Upper lobe of left lung (tissue), 6 donors: ENCODE measurements around the gene CNNM4. TPM values are rescaled to one million over a fixed set of nuclear protein-coding genes. Genes with fewer than 3 reads are reported as not detected.

ENCODE experiments used
- ATAC-seq, 2 donors: fragments of 200-7000 bp; cut with Tn5 transposase; one replicate each; pipeline ENCODE4 v1.9.1; 2022; ENCODE audit warnings: mild to moderate bottlenecking in 2 of 2, moderate library complexity in 2 of 2; ENCODE audit not compliant: low FRiP score in 2 of 2
- DNase-seq, 2 donors: peaks; one replicate each; pipeline ENCODE4 v3.0.0-alpha.2; 2019 to 2020
- H3K27ac ChIP-seq, 4 donors: fragments of 200-600 bp; sonication (generic); one replicate each; pipeline ENCODE4 v1.5.1; 2016 to 2019
- H3K27me3 ChIP-seq, 4 donors: fragments of 200-600 bp; sonication (generic); one replicate each; pipeline ENCODE4 v1.5.1; 2017 to 2019
- H3K36me3 ChIP-seq, 4 donors: fragments of 200-600 bp; sonication (generic); one replicate each; pipeline ENCODE4 v1.5.1; 2016 to 2019
- H3K4me1 ChIP-seq, 4 donors: fragments of 200-600 bp; sonication (generic); one replicate each; pipeline ENCODE4 v1.5.1; 2018 to 2019
- H3K4me3 ChIP-seq, 4 donors: fragments of 200-600 bp; sonication (generic); one replicate each; pipeline ENCODE4 v1.5.1; 2017 to 2019; ENCODE audit warnings: mild to moderate bottlenecking in 2 of 4, moderate library complexity in 1 of 4
- H3K9me3 ChIP-seq, 4 donors: fragments of 200-600 bp; sonication (generic); one replicate each; pipeline ENCODE4 v1.5.1; 2018 to 2019
- EP300 ChIP-seq, 4 donors: sonication (generic); formaldehyde crosslinking; IDR thresholded peaks; one replicate each; pipeline ENCODE4 v1.5.1; 2017; ENCODE audit warnings: antibody characterized with exemption in 4 of 4, control low read depth in 2 of 4
- POLR2A ChIP-seq, 4 donors: fragments of 450-650 bp; IDR thresholded peaks; one replicate each; pipeline ENCODE4 v1.5.1; 2016 to 2017; ENCODE audit warnings: antibody characterized with exemption in 4 of 4, mild to moderate bottlenecking in 2 of 4
- POLR2AphosphoS5 ChIP-seq, 2 donors: sonication (generic); formaldehyde crosslinking; IDR thresholded peaks; one replicate each; pipeline ENCODE4 v1.5.1; 2017; ENCODE audit warnings: antibody characterized with exemption in 2 of 2
- WGBS, 2 donors: methylation state at CpG; one replicate each; pipeline ENCODE4 v1.1.5; 2017 to 2018; 5-methylcytosine and 5-hydroxymethylcytosine counted together
- total RNA-seq, 6 donors: library from RNA; depleted of rRNA in 4 of 6; stranded (reverse); fragments of >200 nt in 4 of 6; gene quantifications; one replicate each; pipeline versions ENCODE4 v1.1.0 to v1.2.1, GENCODE V29; 2016 to 2021
- TF ChIP-seq, protein P1 (sequence below), 6 experiments: fragments of 450-650 bp in 4 of 6; fragments of 200-600 bp in 2 of 6; sonication (generic) in 2 of 6; IDR thresholded peaks; one replicate each; pipeline ENCODE4 v1.5.1; 2016 to 2019; ENCODE audit warnings: antibody characterized with exemption in 6 of 6
- donor health status: DM: no; HTN: no; CAD: no; lungs with moderate emphysema.
- donor health status: DM: no; HTN: yes; CAD: no; lungs with severe emphysema.

The CNNM4 gene
- total RNA-seq, 6 donors from 2014 or later, result 12.8 to 26.9 (median 22.1) TPM

DNA sequence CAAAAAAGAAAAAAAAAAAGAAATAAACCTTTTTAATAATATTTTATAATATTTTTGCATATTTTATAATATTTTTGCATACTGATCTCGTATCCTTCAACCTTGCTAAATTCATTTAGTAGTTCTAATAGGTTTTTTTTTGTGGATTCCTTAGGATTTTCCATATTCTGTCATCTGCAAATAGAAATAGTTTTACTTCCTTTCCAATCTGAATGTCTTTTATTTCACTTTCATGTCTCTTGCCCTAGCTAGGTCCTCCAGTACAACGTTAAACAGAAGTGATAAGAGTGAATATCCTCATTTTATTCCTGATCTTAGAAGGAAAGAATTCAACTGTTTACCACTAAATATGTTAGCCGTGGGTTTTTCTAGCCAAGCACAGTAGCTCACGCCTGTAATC, 34.6 kb upstream of the CNNM4 start:
- ATAC-seq (no peak), DNase-seq (no peak)
- Histone ChIP-seq H3K9me3 (no peaks in the 10 kb centered on the region), H3K36me3 (peaks cover 11 to 67% (median 36%) of the 10 kb centered on the region in 4 donors), H3K27me3 (no peaks in the 10 kb centered on the region), H3K4me3 (no peak overlapping the region), H3K27ac (no peak overlapping the region), H3K4me1 (peaks cover 0 to 8% (median 3%) of the 10 kb centered on the region in 4 donors)
- TF ChIP-seq POLR2A (IDR thresholded peaks at IDR 0.05), result no peak
- TF ChIP-seq POLR2AphosphoS5 (IDR thresholded peaks at IDR 0.05), result no peak
- TF ChIP-seq, protein P1, sequence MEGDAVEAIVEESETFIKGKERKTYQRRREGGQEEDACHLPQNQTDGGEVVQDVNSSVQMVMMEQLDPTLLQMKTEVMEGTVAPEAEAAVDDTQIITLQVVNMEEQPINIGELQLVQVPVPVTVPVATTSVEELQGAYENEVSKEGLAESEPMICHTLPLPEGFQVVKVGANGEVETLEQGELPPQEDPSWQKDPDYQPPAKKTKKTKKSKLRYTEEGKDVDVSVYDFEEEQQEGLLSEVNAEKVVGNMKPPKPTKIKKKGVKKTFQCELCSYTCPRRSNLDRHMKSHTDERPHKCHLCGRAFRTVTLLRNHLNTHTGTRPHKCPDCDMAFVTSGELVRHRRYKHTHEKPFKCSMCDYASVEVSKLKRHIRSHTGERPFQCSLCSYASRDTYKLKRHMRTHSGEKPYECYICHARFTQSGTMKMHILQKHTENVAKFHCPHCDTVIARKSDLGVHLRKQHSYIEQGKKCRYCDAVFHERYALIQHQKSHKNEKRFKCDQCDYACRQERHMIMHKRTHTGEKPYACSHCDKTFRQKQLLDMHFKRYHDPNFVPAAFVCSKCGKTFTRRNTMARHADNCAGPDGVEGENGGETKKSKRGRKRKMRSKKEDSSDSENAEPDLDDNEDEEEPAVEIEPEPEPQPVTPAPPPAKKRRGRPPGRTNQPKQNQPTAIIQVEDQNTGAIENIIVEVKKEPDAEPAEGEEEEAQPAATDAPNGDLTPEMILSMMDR (IDR thresholded peaks at IDR 0.05), result no peak
- no peak for TF ChIP-seq EP300 (IDR thresholded peaks at IDR 0.05)
- 87 to 88% methylated on average over 4 of the region's 4 CpGs for WGBS, 2 donors

DNA sequence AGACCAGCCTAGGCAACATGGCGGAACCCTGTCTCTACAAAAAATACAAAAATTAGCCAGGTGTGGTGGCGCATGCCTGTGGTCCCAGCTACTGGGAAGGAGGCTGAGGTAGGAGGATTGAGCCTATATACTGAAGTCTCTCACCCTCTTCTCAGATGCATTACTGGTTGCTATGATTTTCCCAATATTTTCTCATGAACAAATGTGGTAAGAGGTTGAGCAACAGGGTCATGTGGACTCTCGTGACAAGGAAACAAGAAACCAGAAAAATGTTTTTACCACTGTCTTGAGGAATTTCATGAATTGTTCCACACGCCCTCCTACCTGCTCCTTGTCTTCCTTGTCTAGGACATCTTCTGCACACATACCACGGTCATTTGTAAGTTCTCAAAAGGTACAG, 33.3 kb upstream of the CNNM4 start:
- H3K27ac ChIP-seq, result no peak overlapping the region
- no peak for ATAC-seq

DNA sequence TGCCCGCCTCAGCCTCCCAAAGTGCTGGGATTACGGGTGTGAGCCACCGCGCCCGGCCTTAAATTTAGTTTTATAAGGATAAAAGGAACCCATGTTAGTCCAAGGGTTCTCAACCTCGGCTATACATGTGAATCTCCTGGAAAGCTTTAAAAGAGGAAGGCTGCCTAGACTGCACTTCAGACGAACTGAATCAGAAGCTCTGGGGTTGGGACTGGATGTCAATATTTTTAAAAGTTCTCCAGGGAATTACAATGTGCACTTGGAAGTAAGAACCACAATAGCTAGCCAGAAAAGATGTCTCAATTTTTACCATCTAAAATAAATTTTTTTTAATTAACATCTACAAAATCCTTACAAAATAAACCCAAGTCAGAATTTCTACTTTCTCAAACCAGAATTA, 31.0 kb upstream of the CNNM4 start:
- Histone ChIP-seq H3K27ac (no peak overlapping the region), H3K4me3 (no peak overlapping the region), H3K36me3 (peaks cover 24 to 90% (median 66%) of the 10 kb centered on the region in 4 donors), H3K4me1 (peaks cover 0 to 10% (median 4%) of the 10 kb centered on the region in 4 donors), H3K9me3 (no peaks in the 10 kb centered on the region), H3K27me3 (no peaks in the 10 kb centered on the region)
- DNase-seq (peak in 1 of 2 donors; percentile 29), ATAC-seq (no peak)
- TF ChIP-seq EP300 (IDR thresholded peaks at IDR 0.05) (no peak), POLR2AphosphoS5 (IDR thresholded peaks at IDR 0.05) (no peak), POLR2A (IDR thresholded peaks at IDR 0.05) (no peak)
- TF ChIP-seq, protein P1 (IDR thresholded peaks at IDR 0.05), result no peak
- 98 to 99% methylated on average over 7 of the region's 7 CpGs for WGBS, 2 donors

More for the DNA sequence above, 33.3 kb upstream of the CNNM4 start:
- DNase-seq, result peak in 1 of 2 donors; percentile 30
- no peaks in the 10 kb centered on the region for H3K27me3 ChIP-seq
- peaks cover 0 to 8% (median 3%) of the 10 kb centered on the region in 4 donors for H3K4me1 ChIP-seq
- H3K4me3 ChIP-seq, result no peak overlapping the region
- peaks cover 11 to 80% (median 47%) of the 10 kb centered on the region in 4 donors for H3K36me3 ChIP-seq
- 71 to 78% methylated on average over 5 of the region's 5 CpGs for WGBS, 2 donors
- TF ChIP-seq EP300 (IDR thresholded peaks at IDR 0.05), result peak in 1 of 4 donors; percentile 69
- TF ChIP-seq, protein P1 (IDR thresholded peaks at IDR 0.05), result no peak
- peak in 1 of 4 donors; percentile 24 for TF ChIP-seq POLR2A (IDR thresholded peaks at IDR 0.05)
- no peaks in the 10 kb centered on the region for H3K9me3 ChIP-seq

DNA sequence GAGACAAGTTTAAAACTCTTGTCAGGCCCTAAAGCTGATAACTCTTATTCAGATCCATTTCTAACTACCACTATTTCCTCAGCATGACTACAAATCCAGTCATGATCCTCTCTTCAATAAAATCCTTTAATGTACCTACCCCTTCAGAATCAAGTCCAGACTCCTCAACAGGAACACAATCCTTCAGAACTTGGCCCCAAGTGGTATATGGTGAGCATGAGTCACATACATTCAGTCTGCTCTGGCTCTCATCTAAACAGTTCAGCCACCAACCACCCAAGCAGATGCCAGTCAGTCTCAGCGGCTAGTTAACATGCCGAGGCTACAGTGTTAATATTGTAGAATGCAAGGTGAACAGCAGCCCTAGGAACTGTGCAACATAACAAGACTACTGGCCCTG, 30.5 kb upstream of the CNNM4 start:
- Histone ChIP-seq H3K9me3 (no peaks in the 10 kb centered on the region), H3K4me3 (no peak overlapping the region), H3K27me3 (no peaks in the 10 kb centered on the region), H3K36me3 (peaks cover 24 to 87% (median 66%) of the 10 kb centered on the region in 4 donors), H3K4me1 (peaks cover 0 to 15% (median 6%) of the 10 kb centered on the region in 4 donors), H3K27ac (no peak overlapping the region)
- no peak for DNase-seq
- ATAC-seq, result peak in 1 of 2 donors; percentile 51
- no peak for TF ChIP-seq POLR2AphosphoS5 (IDR thresholded peaks at IDR 0.05)
- TF ChIP-seq POLR2A (IDR thresholded peaks at IDR 0.05), result no peak
- no peak for TF ChIP-seq EP300 (IDR thresholded peaks at IDR 0.05)
- TF ChIP-seq, protein P1 (IDR thresholded peaks at IDR 0.05), result no peak
- WGBS, 2 donors, result 95 to 100% methylated on average over 2 of the region's 2 CpGs

DNA sequence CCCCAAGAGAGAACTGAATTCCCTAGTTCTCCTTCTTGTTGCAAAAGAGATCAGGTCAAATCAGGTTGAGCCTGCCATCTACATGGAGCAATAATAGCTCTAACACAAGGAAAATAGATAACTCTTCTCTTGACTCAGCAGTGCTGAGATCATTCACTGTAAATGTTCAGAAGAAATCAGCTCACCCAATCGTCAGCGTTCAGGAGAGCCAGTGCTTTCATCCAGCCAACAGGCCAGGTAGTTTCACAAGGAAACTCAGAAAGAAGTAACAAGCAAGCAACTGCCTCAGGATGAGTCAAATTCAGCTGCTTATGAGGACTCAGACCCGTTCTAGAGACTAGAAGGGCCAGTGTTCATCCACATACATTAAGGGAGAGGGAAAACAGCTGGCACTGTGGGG, 26.8 kb upstream of the CNNM4 start:
- ATAC-seq (no peak), DNase-seq (no peak)
- Histone ChIP-seq H3K9me3 (no peaks in the 10 kb centered on the region), H3K27ac (no peak overlapping the region), H3K27me3 (no peaks in the 10 kb centered on the region), H3K4me1 (peaks cover 10 to 31% (median 20%) of the 10 kb centered on the region in 4 donors), H3K4me3 (no peak overlapping the region), H3K36me3 (peaks cover 24 to 65% (median 52%) of the 10 kb centered on the region in 4 donors)
- 77 to 89% methylated on average over 3 of the region's 3 CpGs for WGBS, 2 donors
- TF ChIP-seq EP300 (IDR thresholded peaks at IDR 0.05), result no peak
- TF ChIP-seq, protein P1 (IDR thresholded peaks at IDR 0.05), result no peak
- no peak for TF ChIP-seq POLR2AphosphoS5 (IDR thresholded peaks at IDR 0.05)
- no peak for TF ChIP-seq POLR2A (IDR thresholded peaks at IDR 0.05)
